DND-41 (cell line): ENCODE measurements around the gene PIK3R3.
A peak's percentile ranks its signal among the peaks of the same experiment; 100 is the strongest.

Experiments used
- EZH2 ChIP-seq: IDR thresholded peaks from 3 replicates; pipeline ENCODE4 v1.6.1; 2012; ENCODE audit warnings: borderline replicate concordance, low read depth, mild to moderate bottlenecking, moderate library complexity, low read length, inconsistent platforms; ENCODE audit not compliant: severe bottlenecking
- TF ChIP-seq, protein P1 (sequence below): IDR thresholded peaks from 2 replicates; pipeline ENCODE4 v1.5.1; 2012; ENCODE audit warnings: borderline replicate concordance, low read length, moderate library complexity, mild to moderate bottlenecking; ENCODE audit not compliant: poor library complexity, severe bottlenecking; ENCODE audit errors: extremely low read depth

DNA sequence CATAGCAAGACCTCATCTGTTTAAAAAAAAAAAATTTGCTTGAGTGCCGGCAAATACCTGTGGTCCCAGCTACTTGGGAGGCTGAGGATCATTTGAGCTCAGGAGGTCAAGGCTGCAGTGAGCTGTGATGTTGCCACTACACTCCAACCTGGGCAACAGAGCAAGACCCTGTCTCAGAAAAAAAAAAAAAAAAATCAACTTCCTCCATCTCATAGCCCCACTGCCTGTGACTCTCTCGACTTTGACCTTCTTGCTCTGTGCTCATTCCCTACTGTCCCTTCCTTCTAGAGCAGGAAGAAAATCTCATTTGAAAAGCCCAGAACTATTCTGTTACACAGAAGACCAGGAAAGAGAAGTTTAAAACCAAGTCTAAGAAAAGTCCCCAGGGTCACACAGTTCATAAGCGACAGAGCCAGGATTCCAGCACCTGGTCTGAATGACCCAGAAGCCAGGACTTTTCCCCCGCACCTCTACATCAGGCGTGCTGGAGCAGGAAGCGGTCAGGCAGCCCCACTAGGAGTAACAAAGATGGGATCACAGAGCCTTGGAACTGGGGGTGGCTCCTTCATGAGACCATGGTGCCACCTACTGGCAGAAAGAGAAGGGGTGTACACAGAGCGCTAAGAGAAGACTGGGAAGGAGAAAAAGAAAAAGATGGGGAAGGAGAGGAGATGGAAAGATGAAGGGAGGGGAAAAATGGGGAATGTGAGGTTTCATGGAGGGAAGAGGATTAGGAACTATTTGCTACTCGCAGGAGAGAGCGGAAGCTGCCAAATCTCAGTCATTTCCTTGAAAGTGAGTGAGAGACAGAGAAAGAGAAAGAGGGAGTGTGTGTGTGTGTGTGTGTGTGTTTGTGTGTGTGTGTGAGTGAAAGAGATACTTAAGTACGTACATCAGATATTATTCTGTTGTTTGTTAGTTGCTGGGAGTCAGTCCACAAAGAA, 47.0 kb upstream of the PIK3R3 start:
- TF ChIP-seq, protein P1, sequence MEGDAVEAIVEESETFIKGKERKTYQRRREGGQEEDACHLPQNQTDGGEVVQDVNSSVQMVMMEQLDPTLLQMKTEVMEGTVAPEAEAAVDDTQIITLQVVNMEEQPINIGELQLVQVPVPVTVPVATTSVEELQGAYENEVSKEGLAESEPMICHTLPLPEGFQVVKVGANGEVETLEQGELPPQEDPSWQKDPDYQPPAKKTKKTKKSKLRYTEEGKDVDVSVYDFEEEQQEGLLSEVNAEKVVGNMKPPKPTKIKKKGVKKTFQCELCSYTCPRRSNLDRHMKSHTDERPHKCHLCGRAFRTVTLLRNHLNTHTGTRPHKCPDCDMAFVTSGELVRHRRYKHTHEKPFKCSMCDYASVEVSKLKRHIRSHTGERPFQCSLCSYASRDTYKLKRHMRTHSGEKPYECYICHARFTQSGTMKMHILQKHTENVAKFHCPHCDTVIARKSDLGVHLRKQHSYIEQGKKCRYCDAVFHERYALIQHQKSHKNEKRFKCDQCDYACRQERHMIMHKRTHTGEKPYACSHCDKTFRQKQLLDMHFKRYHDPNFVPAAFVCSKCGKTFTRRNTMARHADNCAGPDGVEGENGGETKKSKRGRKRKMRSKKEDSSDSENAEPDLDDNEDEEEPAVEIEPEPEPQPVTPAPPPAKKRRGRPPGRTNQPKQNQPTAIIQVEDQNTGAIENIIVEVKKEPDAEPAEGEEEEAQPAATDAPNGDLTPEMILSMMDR = peak; percentile 99
- no peak for TF ChIP-seq EZH2
